ENCODE results near the gene THSD1. TPM values are rescaled to one million over a fixed set of nuclear protein-coding genes. Genes with fewer than 3 reads are reported as not detected.
A peak's percentile ranks its signal among the peaks of the same experiment; 100 is the strongest.

THSD1 gene
- total RNA-seq, 1 experiment from 2014 or later = 0.39 TPM

DNA sequence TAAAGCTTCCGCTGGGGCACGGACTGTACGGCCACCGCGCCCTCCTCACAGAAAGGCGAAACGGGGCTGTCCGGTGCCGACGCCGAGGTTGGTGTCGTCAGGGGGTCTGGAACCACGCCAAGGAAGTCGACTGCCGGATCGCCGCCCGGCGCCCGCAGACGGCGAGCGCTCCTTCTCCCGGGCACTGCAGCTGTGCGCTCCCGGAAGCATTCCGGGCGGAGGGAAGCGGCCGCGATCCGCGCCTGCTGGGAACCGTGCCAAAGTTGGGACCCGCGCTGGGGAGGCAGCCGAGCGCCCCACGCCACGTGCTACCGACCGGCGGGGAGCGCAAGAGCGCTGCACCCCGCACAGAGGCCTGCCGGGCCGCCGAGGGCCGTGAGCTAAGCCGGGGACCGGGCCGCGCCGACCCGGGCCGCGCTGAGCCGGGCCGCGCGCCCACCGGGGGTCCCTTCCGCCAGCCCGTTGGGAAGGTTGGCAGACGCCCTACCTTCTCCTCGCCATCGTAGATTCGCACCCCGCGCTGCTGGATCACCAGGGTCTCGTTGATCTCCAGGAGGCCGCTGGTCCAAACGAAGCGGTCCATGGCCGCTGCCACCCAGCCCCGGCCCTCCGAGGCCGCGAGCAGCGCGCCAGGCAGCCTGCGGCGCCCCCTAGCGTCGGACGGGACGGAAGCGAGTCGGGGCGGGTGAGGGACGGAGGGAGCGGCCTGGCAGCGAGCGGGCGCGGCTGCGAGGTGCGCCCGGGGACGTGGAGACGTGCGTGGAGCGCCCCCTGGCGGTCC, 44.2 kb upstream of the THSD1 start, which contains the start of gene VPS36 (continued):
- TF ChIP-seq, protein P1, sequence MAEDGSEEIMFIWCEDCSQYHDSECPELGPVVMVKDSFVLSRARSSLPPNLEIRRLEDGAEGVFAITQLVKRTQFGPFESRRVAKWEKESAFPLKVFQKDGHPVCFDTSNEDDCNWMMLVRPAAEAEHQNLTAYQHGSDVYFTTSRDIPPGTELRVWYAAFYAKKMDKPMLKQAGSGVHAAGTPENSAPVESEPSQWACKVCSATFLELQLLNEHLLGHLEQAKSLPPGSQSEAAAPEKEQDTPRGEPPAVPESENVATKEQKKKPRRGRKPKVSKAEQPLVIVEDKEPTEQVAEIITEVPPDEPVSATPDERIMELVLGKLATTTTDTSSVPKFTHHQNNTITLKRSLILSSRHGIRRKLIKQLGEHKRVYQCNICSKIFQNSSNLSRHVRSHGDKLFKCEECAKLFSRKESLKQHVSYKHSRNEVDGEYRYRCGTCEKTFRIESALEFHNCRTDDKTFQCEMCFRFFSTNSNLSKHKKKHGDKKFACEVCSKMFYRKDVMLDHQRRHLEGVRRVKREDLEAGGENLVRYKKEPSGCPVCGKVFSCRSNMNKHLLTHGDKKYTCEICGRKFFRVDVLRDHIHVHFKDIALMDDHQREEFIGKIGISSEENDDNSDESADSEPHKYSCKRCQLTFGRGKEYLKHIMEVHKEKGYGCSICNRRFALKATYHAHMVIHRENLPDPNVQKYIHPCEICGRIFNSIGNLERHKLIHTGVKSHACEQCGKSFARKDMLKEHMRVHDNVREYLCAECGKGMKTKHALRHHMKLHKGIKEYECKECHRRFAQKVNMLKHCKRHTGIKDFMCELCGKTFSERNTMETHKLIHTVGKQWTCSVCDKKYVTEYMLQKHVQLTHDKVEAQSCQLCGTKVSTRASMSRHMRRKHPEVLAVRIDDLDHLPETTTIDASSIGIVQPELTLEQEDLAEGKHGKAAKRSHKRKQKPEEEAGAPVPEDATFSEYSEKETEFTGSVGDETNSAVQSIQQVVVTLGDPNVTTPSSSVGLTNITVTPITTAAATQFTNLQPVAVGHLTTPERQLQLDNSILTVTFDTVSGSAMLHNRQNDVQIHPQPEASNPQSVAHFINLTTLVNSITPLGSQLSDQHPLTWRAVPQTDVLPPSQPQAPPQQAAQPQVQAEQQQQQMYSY (CRISPR knock-in tag; IDR thresholded peaks at IDR 0.05) = 0 out of 2 replicates have a peak, but pooled peaks have one; percentile 16
- TF ChIP-seq ZNF423 (CRISPR knock-in tag; IDR thresholded peaks at IDR 0.05) = 0 out of 2 replicates have a peak, but pooled peaks have one; percentile 6

DNA sequence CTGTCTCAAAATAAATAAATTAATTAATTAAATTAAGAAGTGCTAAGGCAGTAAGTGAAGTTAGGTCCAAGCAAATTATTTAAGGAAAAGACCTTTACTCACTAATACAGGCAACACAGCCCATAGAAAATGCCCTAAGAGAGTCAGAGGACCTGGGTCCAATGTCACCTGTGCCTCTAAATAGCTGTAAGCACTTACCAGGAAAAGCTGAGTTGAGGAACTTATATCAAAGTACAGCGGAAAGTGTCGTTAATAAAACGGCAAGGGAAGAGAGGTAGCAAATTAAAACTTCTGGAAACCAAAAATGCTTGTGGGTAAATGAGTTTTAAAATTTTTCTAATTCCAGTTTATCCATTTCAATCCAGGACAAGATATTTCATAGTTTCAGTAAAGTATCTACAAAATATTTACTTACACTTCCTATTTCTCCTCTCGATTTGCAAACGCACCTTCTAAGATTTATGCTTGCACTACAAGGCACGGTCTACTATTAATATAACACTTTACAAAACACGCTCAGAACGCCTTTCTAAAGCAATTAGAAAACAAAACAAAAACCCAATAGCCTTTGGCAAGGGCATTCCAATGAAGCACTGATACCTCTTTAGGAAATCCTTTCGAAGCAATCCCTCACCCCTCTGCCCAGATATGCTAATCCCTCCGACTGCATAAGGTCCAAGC, 43.5 kb upstream of the THSD1 start:
- Mint-ChIP-seq H3K27ac (peak overlapping the region; percentile 85), H3K27me3 (ENCODE audit: low read depth) (no peaks in the 10 kb centered on the region; the same call in 1 of the 2 replicates), H3K9me3 (no peaks in the 10 kb centered on the region), H3K4me1 (peaks cover 20% of the 10 kb centered on the region), H3K4me3 (peak overlapping the region; percentile 94), H3K36me3 (no peaks in the 10 kb centered on the region)
- POLR2A ChIA-PET = interaction anchor here (0.6 to 1.4 kb wide), 6 partner anchors 9 to 321 kb away, joined by 3 to 6 read pairs (median 4); partner anchors contain the start of genes NEK5 and SUGT1
- no peak for ATAC-seq
- no peak for TF ChIP-seq SOX15 (CRISPR knock-in tag; IDR thresholded peaks at IDR 0.05)
- no peak for TF ChIP-seq SMAD4 (CRISPR knock-in tag; IDR thresholded peaks at IDR 0.05)
- TF ChIP-seq, protein P2, sequence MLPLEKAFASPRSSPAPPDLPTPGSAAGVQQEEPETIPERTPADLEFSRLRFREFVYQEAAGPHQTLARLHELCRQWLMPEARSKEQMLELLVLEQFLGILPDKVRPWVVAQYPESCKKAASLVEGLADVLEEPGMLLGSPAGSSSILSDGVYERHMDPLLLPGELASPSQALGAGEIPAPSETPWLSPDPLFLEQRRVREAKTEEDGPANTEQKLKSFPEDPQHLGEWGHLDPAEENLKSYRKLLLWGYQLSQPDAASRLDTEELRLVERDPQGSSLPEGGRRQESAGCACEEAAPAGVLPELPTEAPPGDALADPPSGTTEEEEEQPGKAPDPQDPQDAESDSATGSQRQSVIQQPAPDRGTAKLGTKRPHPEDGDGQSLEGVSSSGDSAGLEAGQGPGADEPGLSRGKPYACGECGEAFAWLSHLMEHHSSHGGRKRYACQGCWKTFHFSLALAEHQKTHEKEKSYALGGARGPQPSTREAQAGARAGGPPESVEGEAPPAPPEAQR (CRISPR knock-in tag; IDR thresholded peaks at IDR 0.05) = no peak
- no peak for TF ChIP-seq NR3C1 (CRISPR knock-in tag; conservative IDR thresholded peaks at IDR 0.05; ENCODE audit: low read depth)
- no peak for TF ChIP-seq EMX1 (CRISPR knock-in tag; IDR thresholded peaks at IDR 0.05)
- no peak for TF ChIP-seq ESRRA (CRISPR knock-in tag; IDR thresholded peaks at IDR 0.05; ENCODE audit: borderline replicate concordance)
- TF ChIP-seq JAZF1 (CRISPR knock-in tag; IDR thresholded peaks at IDR 0.05) = no peak
- no peak for TF ChIP-seq FOXJ3 (CRISPR knock-in tag; IDR thresholded peaks at IDR 0.05; ENCODE audit: borderline replicate concordance)
- TF ChIP-seq FOXK1 (CRISPR knock-in tag; IDR thresholded peaks at IDR 0.05) = no peak
- no peak for TF ChIP-seq TEAD4 (CRISPR knock-in tag; IDR thresholded peaks at IDR 0.05)
- TF ChIP-seq, protein P3, sequence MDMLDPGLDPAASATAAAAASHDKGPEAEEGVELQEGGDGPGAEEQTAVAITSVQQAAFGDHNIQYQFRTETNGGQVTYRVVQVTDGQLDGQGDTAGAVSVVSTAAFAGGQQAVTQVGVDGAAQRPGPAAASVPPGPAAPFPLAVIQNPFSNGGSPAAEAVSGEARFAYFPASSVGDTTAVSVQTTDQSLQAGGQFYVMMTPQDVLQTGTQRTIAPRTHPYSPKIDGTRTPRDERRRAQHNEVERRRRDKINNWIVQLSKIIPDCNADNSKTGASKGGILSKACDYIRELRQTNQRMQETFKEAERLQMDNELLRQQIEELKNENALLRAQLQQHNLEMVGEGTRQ (CRISPR knock-in tag; IDR thresholded peaks at IDR 0.05) = no peak
- TF ChIP-seq HMGA2 (CRISPR knock-in tag; IDR thresholded peaks at IDR 0.05) = no peak
- CTCF ChIA-PET = interaction anchor here (0.8 to 2.4 kb wide), 16 partner anchors 10 to 402 kb away, joined by 3 to 43 read pairs (median 5); partner anchors contain the start of genes NEK5 and THSD1
- DNase-seq (ENCODE audit: low spot score) = no peak

DNA sequence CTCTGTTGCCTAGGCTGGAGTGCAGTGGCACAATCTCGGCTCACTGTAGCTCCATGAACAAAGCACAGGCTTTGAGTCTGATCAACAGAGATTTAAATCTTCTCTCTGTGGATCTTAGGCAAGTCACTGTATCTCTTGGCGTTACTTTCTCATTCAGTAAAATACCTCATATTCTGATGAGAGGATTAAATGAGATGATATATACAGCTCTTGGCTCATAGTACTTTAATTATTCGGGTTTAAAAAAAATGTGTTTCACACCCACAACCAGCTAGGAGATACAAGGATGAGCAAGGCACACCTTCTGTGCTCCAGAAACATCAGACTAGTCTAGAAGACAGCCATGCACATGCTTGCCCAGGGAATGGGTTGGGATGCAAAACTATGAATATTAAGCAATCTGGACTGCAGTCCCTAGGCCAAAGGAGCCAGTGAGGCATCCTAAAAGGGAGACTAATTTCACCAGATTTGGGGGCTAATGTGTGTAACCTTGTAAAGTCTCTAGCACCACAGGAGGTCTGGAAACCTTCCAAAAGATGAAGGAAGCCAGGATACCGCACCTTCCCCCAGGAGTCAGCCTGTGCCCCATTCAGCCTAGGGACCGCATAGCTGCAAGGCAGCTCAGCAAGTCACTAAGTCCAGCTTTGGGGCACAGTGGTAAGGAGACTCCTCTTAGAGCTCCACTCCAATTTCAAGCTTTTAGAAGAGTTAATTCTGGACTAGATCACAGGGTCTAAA, 42.0 kb upstream of the THSD1 start:
- DNase-seq (ENCODE audit: low spot score) = no peak
- ChIA-PET POLR2A (no interaction called here), CTCF (interaction anchor here (0.6 to 1.0 kb wide), 2 partner anchors 41 to 108 kb away, joined by 3 to 4 read pairs; no protein-coding TSS in a partner anchor)
- Mint-ChIP-seq H3K4me3 (no peak overlapping the region), H3K27me3 (ENCODE audit: low read depth) (no peaks in the 10 kb centered on the region; the same call in 1 of the 2 replicates), H3K36me3 (no peaks in the 10 kb centered on the region), H3K27ac (no peak overlapping the region), H3K9me3 (no peaks in the 10 kb centered on the region), H3K4me1 (peaks cover 13% of the 10 kb centered on the region)
- ATAC-seq = no peak
- TF ChIP-seq, protein P4, sequence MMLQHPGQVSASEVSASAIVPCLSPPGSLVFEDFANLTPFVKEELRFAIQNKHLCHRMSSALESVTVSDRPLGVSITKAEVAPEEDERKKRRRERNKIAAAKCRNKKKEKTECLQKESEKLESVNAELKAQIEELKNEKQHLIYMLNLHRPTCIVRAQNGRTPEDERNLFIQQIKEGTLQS (CRISPR knock-in tag; conservative IDR thresholded peaks at IDR 0.05) = no peak
- TF ChIP-seq, protein P5, sequence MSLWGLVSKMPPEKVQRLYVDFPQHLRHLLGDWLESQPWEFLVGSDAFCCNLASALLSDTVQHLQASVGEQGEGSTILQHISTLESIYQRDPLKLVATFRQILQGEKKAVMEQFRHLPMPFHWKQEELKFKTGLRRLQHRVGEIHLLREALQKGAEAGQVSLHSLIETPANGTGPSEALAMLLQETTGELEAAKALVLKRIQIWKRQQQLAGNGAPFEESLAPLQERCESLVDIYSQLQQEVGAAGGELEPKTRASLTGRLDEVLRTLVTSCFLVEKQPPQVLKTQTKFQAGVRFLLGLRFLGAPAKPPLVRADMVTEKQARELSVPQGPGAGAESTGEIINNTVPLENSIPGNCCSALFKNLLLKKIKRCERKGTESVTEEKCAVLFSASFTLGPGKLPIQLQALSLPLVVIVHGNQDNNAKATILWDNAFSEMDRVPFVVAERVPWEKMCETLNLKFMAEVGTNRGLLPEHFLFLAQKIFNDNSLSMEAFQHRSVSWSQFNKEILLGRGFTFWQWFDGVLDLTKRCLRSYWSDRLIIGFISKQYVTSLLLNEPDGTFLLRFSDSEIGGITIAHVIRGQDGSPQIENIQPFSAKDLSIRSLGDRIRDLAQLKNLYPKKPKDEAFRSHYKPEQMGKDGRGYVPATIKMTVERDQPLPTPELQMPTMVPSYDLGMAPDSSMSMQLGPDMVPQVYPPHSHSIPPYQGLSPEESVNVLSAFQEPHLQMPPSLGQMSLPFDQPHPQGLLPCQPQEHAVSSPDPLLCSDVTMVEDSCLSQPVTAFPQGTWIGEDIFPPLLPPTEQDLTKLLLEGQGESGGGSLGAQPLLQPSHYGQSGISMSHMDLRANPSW (CRISPR knock-in tag; conservative IDR thresholded peaks at IDR 0.05; ENCODE audit: low read depth) = no peak
- no peak for TF ChIP-seq FOXJ3 (CRISPR knock-in tag; IDR thresholded peaks at IDR 0.05; ENCODE audit: borderline replicate concordance)
